Suprapubic skin (tissue), 4 donors: ENCODE results near the gene HIGD1C.

Experiments used
- EP300 ChIP-seq: sonication (generic); formaldehyde crosslinking; IDR thresholded peaks from one replicate; pipeline ENCODE4 v1.6.1; 2017; ENCODE audit warnings: antibody characterized with exemption
- POLR2A ChIP-seq, 2 donors: fragments of 450-650 bp; IDR thresholded peaks; one replicate each; pipeline ENCODE4 v1.6.1; 2017; ENCODE audit warnings: antibody characterized with exemption in 2 of 2, mild to moderate bottlenecking in 2 of 2, moderate library complexity in 2 of 2
- POLR2AphosphoS5 ChIP-seq, 3 donors: sonication (generic); formaldehyde crosslinking; IDR thresholded peaks; one replicate each; pipeline ENCODE4 v1.6.1; 2017; ENCODE audit warnings: antibody characterized with exemption in 3 of 3
- TF ChIP-seq, protein P1 (sequence below), 2 donors: fragments of 200-600 bp in 1 of 2; fragments of 450-650 bp in 1 of 2; sonication (generic) in 1 of 2; IDR thresholded peaks; one replicate each; pipeline ENCODE4 v1.5.1; 2016 to 2019; ENCODE audit warnings: antibody characterized with exemption in 2 of 2, mild to moderate bottlenecking in 1 of 2, moderate library complexity in 1 of 2

DNA sequence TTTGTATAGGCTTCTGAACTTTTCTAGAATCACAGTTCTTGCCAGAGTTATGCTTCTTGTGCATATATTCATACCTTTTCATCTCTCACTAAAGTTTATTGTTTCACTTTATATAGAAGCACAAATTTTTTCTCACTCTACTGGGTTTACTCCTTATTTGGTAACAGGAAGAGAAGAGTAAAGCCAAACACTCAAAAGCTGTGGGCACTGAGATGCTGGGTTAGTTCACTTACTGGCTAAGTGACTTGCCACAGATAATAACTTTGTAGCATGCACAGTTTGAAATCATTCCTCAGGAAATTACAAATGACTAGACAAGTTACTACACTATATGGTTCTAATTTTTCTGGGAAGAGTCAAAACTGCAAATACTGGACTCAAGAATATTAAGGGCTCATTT lies 7.8 kb downstream of the HIGD1C start:
- TF ChIP-seq, protein P1, sequence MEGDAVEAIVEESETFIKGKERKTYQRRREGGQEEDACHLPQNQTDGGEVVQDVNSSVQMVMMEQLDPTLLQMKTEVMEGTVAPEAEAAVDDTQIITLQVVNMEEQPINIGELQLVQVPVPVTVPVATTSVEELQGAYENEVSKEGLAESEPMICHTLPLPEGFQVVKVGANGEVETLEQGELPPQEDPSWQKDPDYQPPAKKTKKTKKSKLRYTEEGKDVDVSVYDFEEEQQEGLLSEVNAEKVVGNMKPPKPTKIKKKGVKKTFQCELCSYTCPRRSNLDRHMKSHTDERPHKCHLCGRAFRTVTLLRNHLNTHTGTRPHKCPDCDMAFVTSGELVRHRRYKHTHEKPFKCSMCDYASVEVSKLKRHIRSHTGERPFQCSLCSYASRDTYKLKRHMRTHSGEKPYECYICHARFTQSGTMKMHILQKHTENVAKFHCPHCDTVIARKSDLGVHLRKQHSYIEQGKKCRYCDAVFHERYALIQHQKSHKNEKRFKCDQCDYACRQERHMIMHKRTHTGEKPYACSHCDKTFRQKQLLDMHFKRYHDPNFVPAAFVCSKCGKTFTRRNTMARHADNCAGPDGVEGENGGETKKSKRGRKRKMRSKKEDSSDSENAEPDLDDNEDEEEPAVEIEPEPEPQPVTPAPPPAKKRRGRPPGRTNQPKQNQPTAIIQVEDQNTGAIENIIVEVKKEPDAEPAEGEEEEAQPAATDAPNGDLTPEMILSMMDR (IDR thresholded peaks at IDR 0.05) = no peak
- TF ChIP-seq EP300 (no peak), POLR2A (IDR thresholded peaks at IDR 0.05) (no peak), POLR2AphosphoS5 (IDR thresholded peaks at IDR 0.05) (no peak)
